IPS-NIHi7 (cell line): ENCODE results near the gene PKD1.
A peak's percentile ranks its signal among the peaks of the same experiment; 100 is the strongest.

Experiments
- DNase-seq: peaks from one replicate; pipeline ENCODE4 v3.0.0; 2012; ENCODE audit warnings: mixed read lengths; ENCODE audit errors: extremely low spot score

Gene PKD1

GRCh38 chr16:2135770-2136490 is at the start of gene PKD1:
Gene PKD1, minus strand, starts transcription at chr16:2135898. Its CDS starts 209 bp downstream, at chr16:2135689.
- peak; percentile 8 for DNase-seq

GRCh38 chr16:2184962-2185361 is 49.3 kb upstream of the PKD1 start:
- no peak for DNase-seq

- DNase-seq: no peak
Observed at GRCh38 chr16:2184346-2184745, 48.6 kb upstream of the PKD1 start.

- no peak for DNase-seq
Observed at GRCh38 chr16:2183671-2184070, 48.0 kb upstream of the PKD1 start.

GRCh38 chr16:2181952-2182351 is 46.3 kb upstream of the PKD1 start:
- DNase-seq: no peak

GRCh38 chr16:2180962-2181923 is 45.5 kb upstream of the PKD1 start:
- DNase-seq: peak; percentile 57

- no peak for DNase-seq
Observed at GRCh38 chr16:2180461-2180860, 44.8 kb upstream of the PKD1 start.

- no peak for DNase-seq
Observed at GRCh38 chr16:2179576-2179975, 43.9 kb upstream of the PKD1 start.

- no peak for DNase-seq
Observed at GRCh38 chr16:2179107-2179501, 43.4 kb upstream of the PKD1 start.

GRCh38 chr16:2178321-2179106 is 42.8 kb upstream of the PKD1 start:
- DNase-seq: peak; percentile 94

- no peak for DNase-seq
Observed at GRCh38 chr16:2177561-2177960, 41.9 kb upstream of the PKD1 start.

- DNase-seq: no peak
Observed at GRCh38 chr16:2177101-2177500, 41.4 kb upstream of the PKD1 start.

- DNase-seq: no peak
Observed at GRCh38 chr16:2176047-2176446, 40.3 kb upstream of the PKD1 start.

- DNase-seq: no peak
Observed at GRCh38 chr16:2175454-2175853, 39.8 kb upstream of the PKD1 start.

- no peak for DNase-seq
Observed at GRCh38 chr16:2174396-2175131, 38.9 kb upstream of the PKD1 start.

- DNase-seq: no peak
Observed at GRCh38 chr16:2173916-2174315, 38.2 kb upstream of the PKD1 start.

GRCh38 chr16:2173366-2173765 is 37.7 kb upstream of the PKD1 start:
- DNase-seq: no peak

GRCh38 chr16:2172688-2173335 is 37.1 kb upstream of the PKD1 start:
- DNase-seq: no peak

GRCh38 chr16:2171601-2172178 is 36.0 kb upstream of the PKD1 start:
- no peak for DNase-seq
